Measurements from ENCODE around the gene BOLA1. TPM values are rescaled to one million over a fixed set of nuclear protein-coding genes. Genes with fewer than 3 reads are reported as not detected.

Gene BOLA1
- total RNA-seq, 1 experiment from 2014 or later, result 6.0 TPM

DNA sequence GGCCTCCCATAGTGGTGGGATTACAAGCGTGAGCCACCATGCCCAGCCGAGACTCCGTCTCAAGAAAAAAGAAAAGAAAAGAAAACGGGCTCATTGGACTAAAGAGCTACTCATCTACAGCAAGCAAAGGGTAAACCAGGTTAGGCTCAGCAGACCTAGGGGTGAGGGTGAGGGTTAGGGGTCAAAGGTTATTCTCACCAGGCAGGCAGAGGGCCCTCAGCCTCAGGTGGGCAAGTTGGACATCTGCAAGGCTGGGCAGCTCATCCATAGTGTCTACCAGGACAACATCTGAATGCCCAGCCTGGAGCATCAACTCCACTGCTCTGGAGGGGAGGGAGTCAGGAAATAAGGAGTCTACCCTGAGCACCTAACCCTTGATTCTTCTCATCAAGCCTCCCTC, 33.8 kb downstream of the BOLA1 start:
- H3T11ph ChIP-seq (ENCODE audit: low read length), result no peak overlapping the region
- H3K36me3 Mint-ChIP-seq (ENCODE audit: insufficient read depth in 1 of 3, low read depth in 3 of 3), result no peaks in the 10 kb centered on the region; a peak in 2 of 7 replicates
- H2BK12ac ChIP-seq (ENCODE audit: insufficient read length, low read depth, low read length), result no peak overlapping the region
- no peak overlapping the region for H3K4ac ChIP-seq (ENCODE audit: low read depth, low read length)
- H3K9ac ChIP-seq (ENCODE audit: extremely low read depth, insufficient read length, low read length), result no peak overlapping the region
- no peak overlapping the region for H2AFZ ChIP-seq (ENCODE audit: low read length)
- no peak overlapping the region for H2BK20ac ChIP-seq (ENCODE audit: low read depth, low read length, poor library complexity, severe bottlenecking)
- no peak overlapping the region; a peak in 1 of 7 replicates for H3K27ac Mint-ChIP-seq
- H3K4me2 ChIP-seq (ENCODE audit: insufficient read depth, insufficient read length, low read length), result no peak overlapping the region
- no peak overlapping the region for H3K27ac ChIP-seq (ENCODE audit: insufficient read length, low read depth, low read length)
- no peak overlapping the region for H4K8ac ChIP-seq (replicated peaks; ENCODE audit: insufficient read length, low read depth, low read length)
- no peaks in the 10 kb centered on the region for H3K27me3 Mint-ChIP-seq (ENCODE audit: low read depth)
- H4K20me1 ChIP-seq (ENCODE audit: control insufficient read depth, insufficient read depth, insufficient read length), result no peaks in the 10 kb centered on the region
- no peak overlapping the region for H2BK5ac ChIP-seq (ENCODE audit: insufficient read length, low read length)
- no peak for DNase-seq
- no peaks in the 10 kb centered on the region for H3K79me2 ChIP-seq (ENCODE audit: insufficient read depth, low read length)
- no peak overlapping the region for H3K4me3 Mint-ChIP-seq
- H3K9me3 ChIP-seq (ENCODE audit: control insufficient read depth, low read depth, low read length), result no peaks in the 10 kb centered on the region
- H3K56ac ChIP-seq (ENCODE audit: insufficient read length, low read depth, low read length), result no peak overlapping the region
- no peaks in the 10 kb centered on the region for H3K27me3 ChIP-seq (ENCODE audit: insufficient read depth, low read length)
- no peak overlapping the region for H3K18ac ChIP-seq (ENCODE audit: insufficient read length, low read depth, low read length)
- no peak overlapping the region for H4K91ac ChIP-seq (ENCODE audit: insufficient read length, low read depth, low read length)
- no peaks in the 10 kb centered on the region for H3K79me1 ChIP-seq (ENCODE audit: insufficient read depth, low read depth, low read length, poor library complexity, severe bottlenecking)
- H3K4me1 Mint-ChIP-seq, result peaks cover 36% of the 10 kb centered on the region in 2 experiments
- no peak overlapping the region for H2AK5ac ChIP-seq (ENCODE audit: insufficient read length, low read length)
- no peak overlapping the region for H2BK120ac ChIP-seq (ENCODE audit: low read depth, low read length, poor library complexity, severe bottlenecking)
- TF ChIP-seq, protein P1, sequence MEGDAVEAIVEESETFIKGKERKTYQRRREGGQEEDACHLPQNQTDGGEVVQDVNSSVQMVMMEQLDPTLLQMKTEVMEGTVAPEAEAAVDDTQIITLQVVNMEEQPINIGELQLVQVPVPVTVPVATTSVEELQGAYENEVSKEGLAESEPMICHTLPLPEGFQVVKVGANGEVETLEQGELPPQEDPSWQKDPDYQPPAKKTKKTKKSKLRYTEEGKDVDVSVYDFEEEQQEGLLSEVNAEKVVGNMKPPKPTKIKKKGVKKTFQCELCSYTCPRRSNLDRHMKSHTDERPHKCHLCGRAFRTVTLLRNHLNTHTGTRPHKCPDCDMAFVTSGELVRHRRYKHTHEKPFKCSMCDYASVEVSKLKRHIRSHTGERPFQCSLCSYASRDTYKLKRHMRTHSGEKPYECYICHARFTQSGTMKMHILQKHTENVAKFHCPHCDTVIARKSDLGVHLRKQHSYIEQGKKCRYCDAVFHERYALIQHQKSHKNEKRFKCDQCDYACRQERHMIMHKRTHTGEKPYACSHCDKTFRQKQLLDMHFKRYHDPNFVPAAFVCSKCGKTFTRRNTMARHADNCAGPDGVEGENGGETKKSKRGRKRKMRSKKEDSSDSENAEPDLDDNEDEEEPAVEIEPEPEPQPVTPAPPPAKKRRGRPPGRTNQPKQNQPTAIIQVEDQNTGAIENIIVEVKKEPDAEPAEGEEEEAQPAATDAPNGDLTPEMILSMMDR (conservative IDR thresholded peaks at IDR 0.05), result no peak
- H3K23me2 ChIP-seq (ENCODE audit: insufficient read length, low read depth, low read length, poor library complexity, severe bottlenecking), result peaks cover 17% of the 10 kb centered on the region
- no peak overlapping the region for H3K23ac ChIP-seq (ENCODE audit: insufficient read length, low read depth, low read length)
- no peak overlapping the region for H2BK15ac ChIP-seq (ENCODE audit: low read depth, low read length)
- no peak overlapping the region for H4K5ac ChIP-seq (ENCODE audit: insufficient read length, low read depth, low read length)
- WGBS (ENCODE audit: extremely low coverage, insufficient read length, low lambda C conversion rate), result no CpG with 5 or more reads among the region's 4 CpGs
- H3K9me3 Mint-ChIP-seq, result no peaks in the 10 kb centered on the region
- peaks cover 9% of the 10 kb centered on the region; the same call in 1 of the 2 replicates for H3K4me1 ChIP-seq (ENCODE audit: insufficient read depth, low read length)
- H3K14ac ChIP-seq (ENCODE audit: insufficient read depth, low read length), result no peak overlapping the region

Data from H9 (cell line).